ENCODE data around the gene TMEM17.

DNA sequence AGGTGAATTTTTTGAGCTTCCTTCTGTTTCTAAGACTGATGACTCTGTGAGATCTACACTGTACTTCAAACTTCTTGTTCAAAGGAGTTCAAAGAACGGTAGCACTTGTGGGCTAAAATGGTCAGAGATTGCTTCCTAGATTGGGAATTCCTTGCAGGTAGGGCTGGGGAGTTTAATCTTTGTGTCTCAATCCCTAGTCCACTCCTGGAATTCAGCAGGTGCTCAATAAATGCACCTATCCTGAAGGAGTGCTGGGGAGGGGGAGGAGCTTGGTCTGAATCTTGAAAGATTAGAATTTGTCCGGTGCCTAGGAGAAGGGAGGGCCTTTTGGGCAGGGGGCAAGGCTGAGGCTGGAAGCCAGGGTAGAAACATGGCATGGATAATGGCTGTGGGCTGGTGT is 34.6 kb downstream of the TMEM17 start:
- no peak for TF ChIP-seq POLR2AphosphoS5 (IDR thresholded peaks at IDR 0.05)
- TF ChIP-seq, protein P1, sequence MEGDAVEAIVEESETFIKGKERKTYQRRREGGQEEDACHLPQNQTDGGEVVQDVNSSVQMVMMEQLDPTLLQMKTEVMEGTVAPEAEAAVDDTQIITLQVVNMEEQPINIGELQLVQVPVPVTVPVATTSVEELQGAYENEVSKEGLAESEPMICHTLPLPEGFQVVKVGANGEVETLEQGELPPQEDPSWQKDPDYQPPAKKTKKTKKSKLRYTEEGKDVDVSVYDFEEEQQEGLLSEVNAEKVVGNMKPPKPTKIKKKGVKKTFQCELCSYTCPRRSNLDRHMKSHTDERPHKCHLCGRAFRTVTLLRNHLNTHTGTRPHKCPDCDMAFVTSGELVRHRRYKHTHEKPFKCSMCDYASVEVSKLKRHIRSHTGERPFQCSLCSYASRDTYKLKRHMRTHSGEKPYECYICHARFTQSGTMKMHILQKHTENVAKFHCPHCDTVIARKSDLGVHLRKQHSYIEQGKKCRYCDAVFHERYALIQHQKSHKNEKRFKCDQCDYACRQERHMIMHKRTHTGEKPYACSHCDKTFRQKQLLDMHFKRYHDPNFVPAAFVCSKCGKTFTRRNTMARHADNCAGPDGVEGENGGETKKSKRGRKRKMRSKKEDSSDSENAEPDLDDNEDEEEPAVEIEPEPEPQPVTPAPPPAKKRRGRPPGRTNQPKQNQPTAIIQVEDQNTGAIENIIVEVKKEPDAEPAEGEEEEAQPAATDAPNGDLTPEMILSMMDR (IDR thresholded peaks at IDR 0.05) = no peak
- no peak for TF ChIP-seq POLR2A (IDR thresholded peaks at IDR 0.05)
- TF ChIP-seq EP300 (IDR thresholded peaks at IDR 0.05) = no peak
